AG04450 (cell line): ENCODE data around the gene METRN. TPM values are rescaled to one million over a fixed set of nuclear protein-coding genes. Genes with fewer than 3 reads are reported as not detected.
A peak's percentile ranks its signal among the peaks of the same experiment; 100 is the strongest.

ENCODE experiments used
- CTCF ChIA-PET: fragments of 300-600, 350-600 bp; formaldehyde crosslinking; extraction: SDS; loops from one replicate; lab custom pipeline; 2022; ENCODE audit warnings: antibody characterized with exemption, inconsistent platforms; lab: Charles Lee
- POLR2A ChIA-PET: fragments of 350-600 bp; formaldehyde crosslinking; extraction: SDS; loops from one replicate; lab custom pipeline; 2021; ENCODE audit warnings: antibody characterized with exemption, inconsistent platforms; lab: Yijun Ruan, JAX
- DNase-seq: peaks from one replicate; pipeline ENCODE4 v3.0.0-alpha.2; 2011; ENCODE audit warnings: low read depth, low spot score
- H3K27ac ChIP-seq: one replicate; pipeline ENCODE4 v1.5.1; 2012; ENCODE audit warnings: low read depth, low read length, control low read depth
- H3K27me3 ChIP-seq: one replicate; pipeline ENCODE4 v1.6.0; 2012; ENCODE audit warnings: low read length; ENCODE audit not compliant: control insufficient read depth, insufficient read depth
- H3K4me3 ChIP-seq: 2 replicates; pipeline ENCODE4 v1.5.1; 2011; ENCODE audit warnings: mild to moderate bottlenecking, low read depth, low read length, control low read depth
- H3K9me3 ChIP-seq: 2 replicates; pipeline ENCODE4 v1.5.1; 2012; ENCODE audit warnings: low read length; ENCODE audit not compliant: control insufficient read depth, insufficient read depth
- polyA plus RNA-seq: library from polyadenylated mRNA; depleted of rRNA; stranded (reverse); fragments of >200 nt; gene quantifications from 2 replicates; pipeline ENCODE4 v1.2.3, GENCODE V29; 2011
- TF ChIP-seq, protein P1 (sequence below): IDR thresholded peaks from 2 replicates; pipeline ENCODE4 v1.5.1; 2011; ENCODE audit warnings: low read depth, low read length, control low read depth, inconsistent platforms

Gene METRN
- polyA plus RNA-seq, 1 experiment: 20.0 TPM

DNA sequence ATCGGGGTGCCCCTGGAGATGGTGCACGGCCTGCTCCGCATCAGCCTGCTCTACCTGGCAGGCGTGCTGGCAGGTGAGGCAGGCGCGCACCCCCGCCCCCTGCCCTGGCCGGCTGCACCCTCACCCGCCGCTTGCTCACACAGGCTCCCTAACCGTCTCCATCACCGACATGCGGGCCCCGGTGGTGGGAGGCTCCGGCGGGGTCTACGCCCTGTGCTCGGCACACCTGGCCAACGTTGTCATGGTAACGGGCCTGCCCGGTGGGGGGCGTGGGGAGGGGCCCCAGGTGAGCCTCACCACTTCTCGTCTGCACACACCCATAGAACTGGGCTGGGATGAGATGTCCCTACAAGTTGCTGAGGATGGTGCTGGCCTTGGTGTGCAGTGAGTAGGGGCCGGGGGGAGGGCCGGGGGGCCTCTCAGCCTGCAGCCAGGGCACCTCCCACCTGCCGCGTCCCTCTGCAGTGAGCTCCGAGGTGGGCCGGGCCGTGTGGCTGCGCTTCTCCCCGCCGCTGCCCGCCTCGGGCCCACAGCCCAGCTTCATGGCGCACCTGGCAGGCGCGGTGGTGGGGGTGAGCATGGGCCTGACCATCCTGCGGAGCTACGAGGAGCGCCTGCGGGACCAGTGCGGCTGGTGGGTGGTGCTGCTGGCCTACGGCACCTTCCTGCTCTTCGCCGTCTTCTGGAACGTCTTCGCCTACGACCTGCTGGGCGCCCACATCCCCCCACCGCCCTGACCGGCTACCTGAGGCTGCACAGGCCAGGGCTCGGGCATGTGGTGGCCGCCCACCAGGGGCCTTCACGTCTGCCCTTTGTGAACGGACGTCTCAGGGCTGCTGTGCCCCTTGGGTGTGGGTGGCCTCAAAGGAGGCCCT is 37.4 kb upstream of the METRN start:
- POLR2A ChIA-PET: no interaction called here
- CTCF ChIA-PET: no interaction called here

DNA sequence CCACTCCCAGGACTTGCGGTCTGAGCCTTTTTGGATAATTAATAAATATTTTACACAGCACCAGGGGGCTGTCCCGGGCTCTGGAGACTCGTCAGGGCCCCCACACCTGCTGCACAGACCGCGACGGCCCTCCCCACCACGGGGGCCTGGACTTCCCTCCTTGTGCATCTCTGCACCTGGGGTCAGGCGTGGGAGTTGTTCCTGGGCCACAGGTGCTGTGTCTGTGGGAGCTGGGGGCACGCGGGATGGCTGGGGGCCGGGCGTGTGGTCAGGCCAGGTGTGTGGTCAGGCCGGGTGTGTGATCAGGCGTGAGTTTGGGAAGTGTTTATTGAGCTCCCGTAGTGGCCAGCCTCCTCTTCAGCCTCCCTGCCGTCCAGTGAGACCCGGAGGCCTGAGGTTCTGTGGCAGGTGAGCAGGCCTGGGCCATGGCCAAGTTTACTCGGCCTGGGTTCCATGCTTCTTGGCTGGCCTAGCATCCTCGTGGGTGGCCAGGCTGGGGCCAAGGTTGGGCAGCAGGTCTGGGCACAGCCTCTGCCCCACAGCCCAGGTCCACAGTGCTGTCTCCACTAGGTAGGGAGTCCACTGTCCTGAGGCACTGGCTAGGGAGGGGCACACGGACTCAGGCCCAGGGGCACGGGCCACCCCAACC is 36.6 kb upstream of the METRN start:
- peaks cover 7% of the 10 kb centered on the region; the same call in 1 of the 2 replicates for H3K9me3 ChIP-seq
- H3K27ac ChIP-seq: no peak overlapping the region
- ChIA-PET CTCF (no interaction called here), POLR2A (interaction anchor here (0.9 kb wide), 1 partner anchor 10 kb away, joined by 4 read pairs; no protein-coding TSS in a partner anchor)
- no peak overlapping the region for H3K4me3 ChIP-seq
- TF ChIP-seq, protein P1, sequence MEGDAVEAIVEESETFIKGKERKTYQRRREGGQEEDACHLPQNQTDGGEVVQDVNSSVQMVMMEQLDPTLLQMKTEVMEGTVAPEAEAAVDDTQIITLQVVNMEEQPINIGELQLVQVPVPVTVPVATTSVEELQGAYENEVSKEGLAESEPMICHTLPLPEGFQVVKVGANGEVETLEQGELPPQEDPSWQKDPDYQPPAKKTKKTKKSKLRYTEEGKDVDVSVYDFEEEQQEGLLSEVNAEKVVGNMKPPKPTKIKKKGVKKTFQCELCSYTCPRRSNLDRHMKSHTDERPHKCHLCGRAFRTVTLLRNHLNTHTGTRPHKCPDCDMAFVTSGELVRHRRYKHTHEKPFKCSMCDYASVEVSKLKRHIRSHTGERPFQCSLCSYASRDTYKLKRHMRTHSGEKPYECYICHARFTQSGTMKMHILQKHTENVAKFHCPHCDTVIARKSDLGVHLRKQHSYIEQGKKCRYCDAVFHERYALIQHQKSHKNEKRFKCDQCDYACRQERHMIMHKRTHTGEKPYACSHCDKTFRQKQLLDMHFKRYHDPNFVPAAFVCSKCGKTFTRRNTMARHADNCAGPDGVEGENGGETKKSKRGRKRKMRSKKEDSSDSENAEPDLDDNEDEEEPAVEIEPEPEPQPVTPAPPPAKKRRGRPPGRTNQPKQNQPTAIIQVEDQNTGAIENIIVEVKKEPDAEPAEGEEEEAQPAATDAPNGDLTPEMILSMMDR: no peak
- no peaks in the 10 kb centered on the region for H3K27me3 ChIP-seq
- DNase-seq: no peak

More for the DNA sequence above, 37.4 kb upstream of the METRN start:
- no peaks in the 10 kb centered on the region for H3K27me3 ChIP-seq
- peaks cover 7% of the 10 kb centered on the region; the same call in 1 of the 2 replicates for H3K9me3 ChIP-seq
- H3K27ac ChIP-seq: no peak overlapping the region
- no peak for DNase-seq
- TF ChIP-seq, protein P1: no peak
- no peak overlapping the region for H3K4me3 ChIP-seq

DNA sequence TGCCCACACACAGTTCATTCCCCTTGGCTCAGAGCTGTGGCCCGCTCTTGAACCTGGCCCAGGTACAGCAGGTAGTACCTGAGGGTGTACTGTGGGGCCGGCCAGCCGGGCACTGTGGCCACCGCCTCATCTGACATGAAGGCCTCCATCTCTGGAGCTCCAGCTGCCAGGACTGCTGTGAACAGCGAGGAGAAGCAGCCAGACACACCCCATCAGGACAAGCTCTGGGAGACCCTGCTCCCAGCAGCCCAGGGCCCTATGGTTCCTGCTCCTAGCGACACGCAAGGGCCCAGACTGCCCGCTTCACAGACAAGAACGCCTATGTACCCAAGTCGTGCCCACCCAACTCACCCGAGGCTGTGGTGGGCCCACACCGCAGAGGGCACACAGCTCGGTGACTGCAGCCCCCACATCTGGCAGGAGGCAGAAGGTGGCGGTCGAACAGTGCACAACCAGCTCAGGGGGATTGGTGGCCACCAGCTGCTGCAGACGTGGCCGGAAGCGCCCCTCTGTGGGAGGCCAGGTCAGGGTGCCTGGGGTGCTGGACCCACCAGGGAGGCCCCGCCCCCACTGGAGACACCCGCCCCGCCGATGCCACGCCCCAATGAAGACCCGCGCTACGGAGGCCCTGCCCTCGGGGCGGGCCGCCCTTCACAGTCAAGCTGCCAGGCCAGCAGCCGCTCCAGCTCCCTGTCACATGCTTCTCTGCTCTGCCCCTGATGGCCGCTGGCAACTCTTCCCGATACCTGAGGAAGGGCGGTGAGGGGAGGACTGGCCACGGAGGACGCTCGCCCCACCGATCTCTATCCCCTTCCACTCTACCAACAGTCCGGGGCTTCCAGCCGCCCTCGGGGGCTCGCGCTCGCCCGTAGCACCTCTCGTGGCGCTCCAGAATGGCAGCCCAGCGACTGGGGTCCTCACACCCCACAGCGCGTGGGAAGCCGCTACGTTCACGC is 35.8 kb upstream of the METRN start:
- ChIA-PET POLR2A (interaction anchor here (0.6 to 0.9 kb wide), 3 partner anchors 10 to 27 kb away, joined by 3 to 4 read pairs (median 3); no protein-coding TSS in a partner anchor), CTCF (no interaction called here)
- TF ChIP-seq, protein P1: no peak
- Histone ChIP-seq H3K27me3 (no peaks in the 10 kb centered on the region), H3K27ac (peak overlapping the region; percentile 61), H3K9me3 (peaks cover 7% of the 10 kb centered on the region; the same call in 1 of the 2 replicates), H3K4me3 (peak overlapping the region; percentile 64)
- DNase-seq: no peak

DNA sequence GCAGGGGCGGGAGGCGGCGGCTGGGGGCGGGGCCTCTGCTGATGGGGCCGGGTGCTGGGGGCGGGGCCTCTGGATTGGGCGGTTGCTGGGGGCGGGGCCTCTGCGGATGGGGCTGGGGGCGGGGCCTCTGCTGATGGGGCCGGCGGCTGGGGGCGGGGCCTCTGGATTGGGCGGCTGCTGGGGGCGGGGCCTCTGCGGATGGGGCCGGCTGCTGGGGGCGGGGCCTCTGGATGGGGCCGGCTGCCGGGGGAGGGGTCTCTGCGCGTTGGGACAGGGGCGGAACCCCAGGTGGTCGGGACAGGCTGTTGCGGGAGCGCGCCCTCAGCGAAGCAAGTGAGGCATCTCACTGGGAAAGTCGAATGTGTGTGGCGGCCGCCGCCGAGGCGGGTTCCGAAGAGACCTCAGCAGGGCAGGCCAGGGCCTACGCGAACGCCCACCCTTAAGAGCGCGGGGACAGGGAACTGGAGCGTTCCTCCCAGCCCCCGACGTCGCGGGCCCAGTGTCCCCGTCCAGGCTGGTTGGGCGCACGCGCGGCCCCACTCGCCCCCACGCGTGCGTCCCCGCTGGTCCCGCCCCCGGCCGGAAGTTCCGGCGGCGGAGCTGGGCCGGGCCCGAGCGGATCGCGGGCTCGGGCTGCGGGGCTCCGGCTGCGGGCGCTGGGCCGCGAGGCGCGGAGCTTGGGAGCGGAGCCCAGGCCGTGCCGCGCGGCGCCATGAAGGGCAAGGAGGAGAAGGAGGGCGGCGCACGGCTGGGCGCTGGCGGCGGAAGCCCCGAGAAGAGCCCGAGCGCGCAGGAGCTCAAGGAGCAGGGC is 34.9 kb upstream of the METRN start, which contains the start of gene STUB1:
Gene STUB1 (plus strand): TSS at position 597 of the 811 bp plus-strand sequence. CDS start 116 bp downstream, at position 713.
- ChIA-PET CTCF (no interaction called here), POLR2A (interaction anchor here (0.8 to 1.6 kb wide), 3 partner anchors 10 to 13 kb away, joined by 4 to 10 read pairs (median 4); partner anchors contain the start of gene WDR24)

More for the DNA sequence above, 34.9 kb upstream of the METRN start, which contains the start of gene STUB1:
- Histone ChIP-seq H3K27me3 (no peaks in the 10 kb centered on the region), H3K4me3 (peak within 1 kb of the TSS; percentile 73), H3K9me3 (peaks cover 10% of the 10 kb centered on the region; the same call in 1 of the 2 replicates), H3K27ac (peak within 1 kb of the TSS; percentile 82)
- TF ChIP-seq, protein P1: no peak
- peak; percentile 54 for DNase-seq
